ENCODE data around the gene OS9.
"Not testable (repeated sequence)": the region's sequence is repeated elsewhere in the genome, so short reads cannot be mapped to it uniquely, and the experiment has no call there.

Gene OS9

DNA sequence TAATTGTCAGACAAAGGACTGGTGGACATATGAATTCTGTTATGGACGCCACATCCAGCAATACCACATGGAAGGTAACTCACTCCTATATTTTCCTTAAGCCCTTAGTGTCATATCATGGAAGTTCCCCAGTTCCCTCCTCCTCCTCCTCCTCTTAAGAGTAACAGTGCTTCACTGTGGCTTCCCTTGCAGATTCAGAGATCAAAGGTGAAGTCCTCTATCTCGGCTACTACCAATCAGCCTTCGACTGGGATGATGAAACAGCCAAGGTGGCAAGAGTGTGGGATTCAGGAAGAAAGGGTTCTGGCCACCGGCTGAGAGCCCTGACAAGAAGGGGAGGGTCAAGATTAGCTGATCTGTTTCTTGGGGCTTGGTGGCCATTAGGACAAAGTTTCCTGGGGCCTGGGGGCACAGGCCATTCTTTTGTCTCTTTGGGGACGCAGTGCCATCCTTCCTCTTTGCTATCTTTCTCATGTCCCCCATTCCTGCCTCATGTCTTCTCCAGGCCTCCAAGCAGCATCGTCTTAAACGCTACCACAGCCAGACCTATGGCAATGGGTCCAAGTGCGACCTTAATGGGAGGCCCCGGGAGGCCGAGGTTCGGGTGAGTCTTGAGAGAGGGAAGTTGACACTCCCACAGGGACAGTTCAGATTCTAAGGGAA is 2.0 kb downstream of the OS9 start:
- DNase-seq: no peak

DNA sequence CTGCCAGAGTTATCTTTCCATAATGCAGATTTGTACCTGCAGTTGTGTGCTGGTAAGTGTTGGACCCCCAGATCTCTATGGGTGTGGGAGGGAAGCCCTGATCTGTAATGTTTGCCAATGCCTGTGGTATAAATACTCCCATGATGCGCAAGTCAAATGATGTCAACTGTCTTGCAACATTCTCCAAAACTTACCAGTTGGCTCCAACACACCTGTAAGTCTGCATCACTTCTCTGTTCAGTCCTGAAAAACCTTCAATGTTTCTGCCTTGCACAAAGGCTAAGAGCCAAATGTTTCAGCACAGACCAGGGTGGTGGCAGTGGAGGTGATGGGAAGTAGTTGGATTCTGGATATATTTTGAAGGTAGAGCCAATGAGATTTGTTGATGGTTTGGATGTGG is 3.1 kb downstream of the OS9 start:
- no peak for DNase-seq

DNA sequence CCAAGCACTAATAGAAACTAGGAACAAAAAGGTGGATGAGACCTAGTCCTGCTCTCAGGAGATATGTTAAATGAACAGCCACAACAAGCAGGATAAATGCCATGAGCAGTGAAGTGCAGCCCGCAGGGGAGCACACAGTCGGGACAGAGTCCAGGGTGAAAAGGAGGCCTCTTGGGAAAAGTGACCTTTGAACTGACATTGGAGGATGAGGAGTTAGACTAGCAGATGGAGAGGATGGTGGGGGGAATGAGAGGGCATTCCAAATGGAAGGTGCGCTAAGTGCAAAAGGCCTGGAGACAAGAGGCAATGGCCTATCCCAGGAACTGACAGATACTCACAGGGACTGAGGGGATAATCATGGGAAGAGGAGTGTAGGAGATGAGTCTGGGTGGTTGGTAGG is 4.5 kb downstream of the OS9 start:
- DNase-seq: no peak

DNA sequence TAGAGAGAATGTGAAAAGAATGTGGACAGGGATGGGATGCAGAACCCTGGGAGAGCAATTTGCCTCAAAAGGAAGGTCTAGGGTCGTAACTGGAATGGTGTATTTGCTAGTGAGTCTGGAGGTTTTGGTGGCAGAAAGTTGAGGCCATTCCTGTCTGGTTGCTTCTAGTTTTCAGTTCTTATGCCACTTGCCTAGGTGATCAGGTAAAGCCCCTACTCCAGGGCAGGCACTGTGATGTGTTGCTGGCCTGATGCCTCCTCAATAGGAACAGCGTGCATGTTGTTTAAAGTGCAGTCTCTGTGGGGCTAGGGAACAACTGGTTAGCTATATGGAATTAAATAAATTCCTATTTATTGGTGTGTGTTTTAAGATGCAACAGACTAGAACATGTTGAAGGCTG is 6.4 kb downstream of the OS9 start:
- no peak for DNase-seq

DNA sequence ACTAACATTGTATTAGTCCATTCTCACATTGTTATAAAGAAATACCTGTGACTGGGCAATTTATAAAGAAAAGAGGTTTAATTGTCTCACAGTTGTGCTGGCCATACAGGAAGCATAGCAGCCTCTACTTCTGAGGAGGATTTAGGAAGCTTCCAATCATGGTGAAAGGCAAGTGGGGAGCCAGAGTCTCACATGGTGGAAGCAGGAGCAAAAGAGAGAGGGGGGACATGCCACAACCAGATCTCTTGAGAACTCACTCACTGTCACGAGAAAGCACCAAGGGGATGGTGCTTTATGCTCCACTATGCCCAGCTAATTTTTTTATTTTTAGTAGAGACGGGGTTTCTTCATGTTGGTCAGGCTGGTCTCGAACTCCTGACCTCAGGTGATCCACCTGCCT is 13.3 kb downstream of the OS9 start:
- no peak for DNase-seq

DNA sequence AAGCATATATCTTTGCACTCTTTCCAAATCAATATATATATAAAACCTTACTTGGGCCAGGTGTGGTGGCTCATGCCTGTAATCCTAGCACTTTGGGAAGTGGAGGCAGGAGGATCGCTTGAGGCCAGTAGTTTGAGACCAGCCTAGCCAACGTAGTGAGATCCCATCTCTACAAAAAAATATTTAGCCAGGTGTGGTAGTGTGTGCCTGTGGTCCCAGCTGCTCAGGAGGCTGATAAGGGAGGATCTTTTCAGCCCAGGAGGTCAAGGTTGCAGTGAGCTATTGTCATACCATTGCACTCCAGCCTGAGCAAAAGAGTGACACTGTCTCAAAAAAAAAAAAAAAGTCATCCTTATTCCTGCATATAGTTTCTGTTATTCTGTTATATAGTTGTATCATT is 14.4 kb downstream of the OS9 start:
- DNase-seq: no peak

DNA sequence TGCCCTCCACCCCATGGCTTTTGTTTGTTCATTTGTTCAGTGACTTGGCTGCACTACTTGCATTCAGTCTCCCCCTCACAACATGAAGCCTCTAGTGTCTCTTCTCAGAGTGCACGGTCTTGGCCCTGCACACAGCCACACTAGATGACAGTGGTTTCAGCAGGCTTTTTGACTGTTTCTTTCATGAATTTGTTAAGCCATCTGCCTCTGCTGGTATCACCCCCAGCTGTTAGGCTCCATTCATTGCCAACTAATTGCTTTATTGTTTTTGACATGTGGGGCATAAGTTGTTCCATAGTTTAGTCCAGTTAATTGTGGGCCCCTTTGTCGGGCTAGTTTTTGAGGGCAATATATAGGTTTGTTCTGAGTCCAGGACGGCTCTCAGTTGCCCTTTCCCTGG is 18.8 kb downstream of the OS9 start:
- DNase-seq: no peak

DNA sequence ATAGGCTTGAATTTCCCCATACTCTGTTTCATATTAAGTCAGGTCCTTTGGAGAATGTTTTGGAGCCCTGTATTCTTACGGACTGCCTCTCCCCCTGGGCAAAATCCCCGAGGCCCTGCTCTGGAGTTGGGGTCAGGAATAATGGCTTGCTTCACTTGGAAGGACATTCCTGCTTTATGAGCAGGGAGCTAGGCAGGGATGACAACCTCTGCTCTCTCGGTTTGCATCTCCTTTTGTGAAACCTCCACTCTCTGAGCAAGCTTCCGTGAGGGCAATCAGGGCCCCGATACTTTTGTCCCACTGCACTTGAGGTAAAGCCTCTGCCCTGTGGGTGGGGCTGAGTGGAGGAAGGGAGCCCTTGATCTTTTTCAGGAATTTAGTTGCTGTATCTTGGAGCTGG is 19.3 kb downstream of the OS9 start:
- no peak for DNase-seq

DNA sequence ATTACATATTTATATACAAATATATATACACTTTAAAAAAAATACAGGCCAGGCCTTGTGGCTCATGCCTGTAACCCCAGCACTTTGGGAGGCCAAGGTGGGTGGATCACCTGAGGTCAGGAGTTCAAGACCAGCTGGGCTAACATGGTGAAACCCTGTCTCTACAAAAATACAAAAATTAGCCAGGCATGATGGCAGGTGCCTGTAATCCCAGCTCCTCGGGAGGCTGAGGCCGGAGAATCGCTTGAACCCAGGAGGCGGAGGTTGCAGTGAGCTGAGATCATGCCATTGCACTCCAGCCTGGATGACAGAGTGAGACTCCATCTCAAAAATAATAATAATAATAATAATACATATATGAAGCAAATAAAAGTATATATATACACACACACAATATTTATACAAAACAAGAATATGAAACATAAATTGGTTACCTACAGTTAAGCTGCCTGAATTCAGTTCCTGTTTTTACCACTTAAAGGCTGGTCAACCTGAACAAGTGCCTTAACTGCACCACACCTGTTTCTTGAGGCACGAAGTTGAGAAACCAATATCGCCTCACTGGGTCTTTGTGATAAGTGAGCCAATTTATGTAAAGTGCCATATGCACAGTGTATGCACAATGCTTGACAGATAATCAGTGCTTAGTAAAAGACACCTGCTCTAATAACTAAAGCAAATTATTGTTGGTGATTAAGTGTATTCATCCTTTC is 21.3 kb downstream of the OS9 start:
- DNase-seq: not testable (repeated sequence)

DNA sequence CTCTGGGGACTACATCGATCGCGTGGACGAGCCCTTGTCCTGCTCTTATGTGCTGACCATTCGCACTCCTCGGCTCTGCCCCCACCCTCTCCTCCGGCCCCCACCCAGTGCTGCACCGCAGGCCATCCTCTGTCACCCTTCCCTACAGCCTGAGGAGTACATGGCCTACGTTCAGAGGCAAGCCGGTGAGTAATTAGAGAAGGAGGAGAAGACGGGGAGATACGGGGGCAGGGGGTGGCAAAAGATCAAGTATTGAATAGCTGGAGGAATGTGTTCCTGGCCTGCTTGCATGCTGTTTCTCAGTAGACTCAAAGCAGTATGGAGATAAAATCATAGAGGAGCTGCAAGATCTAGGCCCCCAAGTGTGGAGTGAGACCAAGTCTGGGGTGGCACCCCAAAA is 21.9 kb downstream of the OS9 start:
- no peak for DNase-seq

DNA sequence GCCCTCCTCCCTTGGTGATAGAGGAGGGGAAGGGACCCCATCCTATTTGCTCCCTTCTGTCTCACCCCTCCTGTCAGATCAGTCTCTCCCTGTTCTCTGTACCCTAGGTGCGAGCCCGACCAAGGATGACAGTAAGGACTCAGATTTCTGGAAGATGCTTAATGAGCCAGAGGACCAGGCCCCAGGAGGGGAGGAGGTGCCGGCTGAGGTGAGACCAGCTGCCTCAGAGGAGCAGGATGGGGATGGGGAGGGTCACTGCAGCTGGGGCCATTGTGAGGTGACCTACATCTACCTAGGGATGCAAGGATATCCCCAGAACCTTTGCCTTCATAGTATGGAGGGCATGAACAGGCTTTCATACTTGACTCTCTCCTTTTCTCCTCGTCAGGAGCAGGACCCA is 22.4 kb downstream of the OS9 start:
- DNase-seq: no peak

DNA sequence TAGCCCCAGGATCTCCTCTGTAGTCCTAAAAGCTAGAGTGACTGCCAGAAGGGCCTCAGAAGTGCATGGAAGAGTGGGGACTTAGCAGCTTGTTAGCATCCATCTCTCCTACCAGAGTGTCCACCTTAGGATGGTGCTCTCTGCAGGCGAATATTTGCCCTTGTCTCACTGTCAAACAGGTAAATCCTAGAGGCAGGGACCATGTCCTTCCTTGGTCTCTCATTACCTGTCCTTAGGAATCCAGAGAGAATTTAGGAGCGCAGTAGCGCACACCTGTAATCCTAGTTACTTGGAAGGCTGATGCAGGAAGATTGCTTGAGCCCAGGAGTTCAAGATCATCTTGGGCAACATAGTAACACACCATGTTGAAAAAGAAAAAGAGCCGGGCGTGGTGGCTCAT is 23.2 kb downstream of the OS9 start:
- no peak for DNase-seq

DNA sequence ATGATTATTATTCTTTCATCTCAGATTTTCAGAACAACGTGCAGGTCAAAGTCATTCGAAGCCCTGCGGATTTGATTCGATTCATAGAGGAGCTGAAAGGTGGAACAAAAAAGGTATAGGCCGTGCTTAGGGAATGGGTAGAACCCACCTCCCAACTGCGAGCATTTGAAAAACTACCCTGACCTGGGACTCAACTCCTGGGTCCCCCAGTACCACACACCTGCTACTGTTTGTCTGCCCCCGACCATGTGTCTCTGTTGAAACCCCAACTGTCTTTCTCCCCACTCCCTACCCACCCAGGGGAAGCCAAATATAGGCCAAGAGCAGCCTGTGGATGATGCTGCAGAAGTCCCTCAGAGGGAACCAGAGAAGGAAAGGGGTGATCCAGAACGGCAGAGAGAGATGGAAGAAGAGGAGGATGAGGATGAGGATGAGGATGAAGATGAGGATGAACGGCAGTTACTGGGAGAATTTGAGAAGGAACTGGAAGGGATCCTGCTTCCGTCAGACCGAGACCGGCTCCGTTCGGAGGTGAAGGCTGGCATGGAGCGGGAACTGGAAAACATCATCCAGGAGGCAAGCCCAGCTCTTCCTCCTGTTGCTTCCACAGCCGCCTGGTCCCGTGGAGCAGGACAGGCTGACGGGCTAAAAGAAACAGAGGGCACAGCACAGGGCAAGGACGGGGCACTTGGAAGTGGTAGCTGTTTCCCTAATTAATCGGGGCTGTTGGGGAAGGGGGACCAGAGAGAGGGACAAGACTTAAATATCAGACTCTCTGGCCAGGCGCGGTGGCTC is 24.1 kb downstream of the OS9 start:
- no peak for DNase-seq

DNA sequence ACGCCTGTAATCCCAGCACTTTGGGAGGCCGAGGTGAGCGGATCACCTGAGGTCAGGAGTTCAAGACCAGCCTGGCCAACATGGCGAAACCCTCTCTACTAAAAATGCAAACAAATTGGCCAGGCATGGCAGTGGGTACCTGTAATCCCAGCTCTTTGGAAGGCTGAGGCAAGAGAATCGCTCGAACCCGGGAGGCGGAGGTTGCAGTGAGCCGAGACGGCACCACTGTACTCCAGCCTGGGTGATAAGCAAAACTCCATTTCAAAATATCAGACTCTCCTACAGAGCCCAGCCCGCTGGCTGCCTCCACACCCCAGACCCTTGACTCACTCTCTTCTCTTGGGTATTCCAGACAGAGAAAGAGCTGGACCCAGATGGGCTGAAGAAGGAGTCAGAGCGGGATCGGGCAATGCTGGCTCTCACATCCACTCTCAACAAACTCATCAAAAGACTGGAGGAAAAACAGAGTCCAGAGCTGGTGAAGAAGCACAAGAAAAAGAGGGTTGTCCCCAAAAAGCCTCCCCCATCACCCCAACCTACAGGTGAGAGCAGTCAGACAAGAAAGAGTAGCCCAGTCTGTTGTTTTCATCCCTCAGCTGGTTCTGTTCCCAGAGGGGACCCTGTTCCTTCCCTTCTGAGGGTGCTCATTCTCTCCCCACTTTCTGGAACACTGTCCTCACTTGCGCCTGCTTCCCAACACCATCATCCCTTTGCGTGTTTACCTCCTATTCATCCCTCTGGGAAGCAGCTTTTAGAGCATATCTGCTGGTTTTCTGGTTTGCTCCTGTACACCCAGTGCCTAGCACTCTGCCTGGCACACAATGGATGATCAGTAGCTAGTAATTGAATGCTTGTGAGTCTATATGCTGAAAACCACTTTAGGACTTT is 25.0 kb downstream of the OS9 start:
- DNase-seq: no peak

DNA sequence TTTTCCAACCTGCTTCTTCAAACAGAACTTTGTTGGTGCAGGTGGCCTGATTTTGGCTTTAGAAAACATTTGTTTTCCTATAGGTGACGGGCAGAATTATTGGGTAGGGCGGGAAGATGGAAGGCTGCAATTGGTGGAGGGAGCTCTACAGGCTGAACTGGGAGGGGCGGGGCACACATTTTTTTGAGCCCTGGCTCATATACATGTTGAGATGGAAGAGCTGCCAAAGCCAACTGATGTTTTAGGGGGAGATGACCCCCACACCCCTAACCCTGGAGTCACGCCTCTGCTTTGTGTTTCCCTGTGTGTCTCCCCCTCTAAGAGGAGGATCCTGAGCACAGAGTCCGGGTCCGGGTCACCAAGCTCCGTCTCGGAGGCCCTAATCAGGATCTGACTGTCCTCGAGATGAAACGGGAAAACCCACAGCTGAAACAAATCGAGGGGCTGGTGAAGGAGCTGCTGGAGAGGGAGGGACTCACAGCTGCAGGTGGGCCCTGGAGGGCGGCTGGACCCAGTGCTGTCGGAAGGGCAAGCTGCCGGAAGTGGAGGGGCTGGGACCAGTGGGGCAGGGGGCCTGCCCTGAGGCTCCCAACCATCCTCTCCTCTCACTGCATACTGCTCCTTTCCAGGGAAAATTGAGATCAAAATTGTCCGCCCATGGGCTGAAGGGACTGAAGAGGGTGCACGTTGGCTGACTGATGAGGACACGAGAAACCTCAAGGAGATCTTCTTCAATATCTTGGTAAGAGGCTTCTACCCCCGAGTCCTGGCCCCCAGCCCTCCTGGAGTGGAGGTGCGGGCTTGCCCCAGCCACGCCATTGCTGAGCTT is 26.1 kb downstream of the OS9 start:
- DNase-seq: no peak

DNA sequence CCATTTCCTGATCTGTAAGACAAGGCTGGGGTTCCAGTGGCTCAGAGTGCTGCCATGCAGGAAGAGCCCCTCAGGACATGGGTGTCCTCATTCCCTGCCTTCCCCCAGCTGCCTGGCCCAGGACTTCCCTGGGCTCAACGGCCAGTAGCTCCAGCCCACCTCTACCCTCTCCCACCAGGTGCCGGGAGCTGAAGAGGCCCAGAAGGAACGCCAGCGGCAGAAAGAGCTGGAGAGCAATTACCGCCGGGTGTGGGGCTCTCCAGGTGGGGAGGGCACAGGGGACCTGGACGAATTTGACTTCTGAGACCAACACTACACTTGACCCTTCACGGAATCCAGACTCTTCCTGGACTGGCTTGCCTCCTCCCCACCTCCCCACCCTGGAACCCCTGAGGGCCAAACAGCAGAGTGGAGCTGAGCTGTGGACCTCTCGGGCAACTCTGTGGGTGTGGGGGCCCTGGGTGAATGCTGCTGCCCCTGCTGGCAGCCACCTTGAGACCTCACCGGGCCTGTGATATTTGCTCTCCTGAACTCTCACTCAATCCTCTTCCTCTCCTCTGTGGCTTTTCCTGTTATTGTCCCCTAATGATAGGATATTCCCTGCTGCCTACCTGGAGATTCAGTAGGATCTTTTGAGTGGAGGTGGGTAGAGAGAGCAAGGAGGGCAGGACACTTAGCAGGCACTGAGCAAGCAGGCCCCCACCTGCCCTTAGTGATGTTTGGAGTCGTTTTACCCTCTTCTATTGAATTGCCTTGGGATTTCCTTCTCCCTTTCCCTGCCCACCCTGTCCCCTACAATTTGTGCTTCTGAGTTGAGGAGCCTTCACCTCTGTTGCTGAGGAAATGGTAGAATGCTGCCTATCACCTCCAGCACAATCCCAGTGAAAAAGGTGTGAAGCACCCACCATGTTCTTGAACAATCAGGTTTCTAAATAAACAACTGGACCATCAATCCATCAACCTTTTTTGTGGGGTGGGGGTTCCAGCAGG is 27.0 kb downstream of the OS9 start:
- DNase-seq: no peak

DNA sequence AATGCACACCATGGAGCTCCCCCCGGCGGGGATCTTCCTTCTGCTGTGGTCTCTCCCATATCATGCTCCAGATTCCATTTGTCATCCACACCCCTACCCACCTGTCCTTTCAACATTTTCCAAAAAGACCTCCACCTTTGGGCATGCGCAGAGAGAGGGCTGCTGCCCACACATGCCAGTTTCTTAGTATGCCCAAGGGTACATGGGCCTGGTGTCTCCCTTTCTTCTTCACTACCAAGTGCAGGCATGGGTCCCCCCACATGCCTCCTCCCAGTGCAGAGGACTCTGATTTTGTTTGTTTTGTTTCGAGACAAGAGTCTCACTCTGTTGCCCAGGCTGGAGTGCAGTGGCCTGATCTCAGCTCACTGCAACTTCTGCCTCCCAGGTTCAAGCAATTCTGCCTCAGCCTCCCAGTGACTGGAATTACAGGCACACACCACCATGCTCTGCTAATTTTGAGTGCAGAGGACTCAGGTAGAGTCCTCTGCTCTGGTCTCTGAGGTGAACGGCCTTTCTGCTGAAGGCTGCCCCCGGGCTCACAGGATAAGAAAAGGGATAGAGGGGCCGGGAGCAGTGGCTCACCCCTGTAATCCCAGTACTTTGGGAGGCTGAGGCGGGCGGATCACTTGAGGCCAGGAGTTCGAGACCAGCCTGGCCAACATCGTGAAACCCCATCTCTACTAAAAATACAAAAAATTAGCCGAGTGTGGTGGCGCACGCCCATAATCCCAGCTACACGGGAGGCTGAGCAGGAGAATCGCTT is 28.1 kb downstream of the OS9 start:
- not testable (repeated sequence) for DNase-seq

DNA sequence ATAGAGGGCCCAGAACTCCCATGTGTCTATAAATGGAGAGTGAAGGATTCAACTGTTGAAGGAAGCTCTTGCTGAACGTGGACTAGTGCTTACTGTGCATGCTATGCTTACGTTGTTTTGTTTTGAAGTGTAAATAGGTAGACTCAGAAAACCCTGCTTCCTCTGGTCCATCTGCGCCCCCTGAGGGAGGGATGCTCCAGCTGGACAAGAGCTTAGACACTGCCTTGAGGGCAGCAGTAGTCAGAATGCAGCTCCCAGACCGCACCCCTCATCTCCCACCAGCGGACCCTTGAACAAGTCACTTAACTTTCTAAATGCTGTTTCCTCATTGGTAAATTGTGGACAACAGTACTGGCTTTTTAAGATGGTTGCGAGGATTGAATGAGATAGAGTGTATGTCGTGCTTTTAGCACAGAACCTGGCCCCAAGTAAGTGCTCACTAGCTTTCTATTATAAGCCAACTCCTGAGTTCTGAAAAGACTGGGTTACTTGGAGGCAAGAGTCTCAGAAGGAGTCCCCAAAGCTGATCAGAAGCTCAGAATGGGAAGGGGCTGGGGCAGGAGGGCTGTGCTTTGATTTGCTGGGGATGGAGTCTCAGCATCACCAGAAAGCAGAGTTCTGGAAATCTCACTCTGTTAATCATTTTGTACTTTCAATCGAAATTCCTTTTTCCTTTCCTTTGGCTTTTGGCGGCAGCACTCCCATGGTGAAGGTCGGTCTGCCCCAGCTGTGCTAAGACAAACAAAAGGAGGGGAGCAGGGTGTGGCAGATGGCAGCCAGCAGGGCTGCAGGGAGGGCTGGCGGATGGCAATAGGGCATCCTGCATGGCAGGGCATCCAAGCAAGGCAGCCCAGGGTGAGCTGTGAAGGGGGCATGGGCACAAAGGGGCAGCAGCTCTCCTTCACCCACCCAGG is 29.0 kb downstream of the OS9 start:
- no peak for DNase-seq

DNA sequence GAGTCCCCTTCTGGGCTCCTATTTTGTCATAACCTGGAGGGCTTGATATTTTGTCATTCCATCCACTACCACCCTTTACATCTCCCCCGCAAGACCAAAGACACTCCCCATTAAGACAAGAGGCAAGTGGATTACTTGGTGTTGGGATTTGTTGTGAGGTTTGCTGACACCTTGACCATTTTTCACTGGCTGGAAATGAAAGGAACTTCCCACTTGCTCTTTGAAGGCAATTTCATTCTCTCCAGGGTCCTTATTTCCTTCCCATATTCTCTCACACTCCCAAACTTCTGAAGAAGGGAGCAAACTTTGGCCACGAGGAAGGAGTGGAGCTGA is 29.7 kb downstream of the OS9 start:
- no peak for DNase-seq

Measured in GF-D8 (cell line).